Neural cell (in vitro differentiated cells): Measurements from ENCODE around the gene PPCDC.

ENCODE experiments used
- CTCF ChIP-seq: fragments of 450-650 bp; IDR thresholded peaks from 2 replicates; pipeline ENCODE4 v1.5.1; 2014; ENCODE audit warnings: antibody characterized with exemption, mild to moderate bottlenecking, moderate library complexity; ENCODE audit not compliant: poor library complexity, severe bottlenecking
- EP300 ChIP-seq: fragments of 450-650 bp; conservative IDR thresholded peaks from 2 replicates; pipeline ENCODE4 v1.6.1; 2014; ENCODE audit warnings: antibody characterized with exemption, mild to moderate bottlenecking, moderate library complexity; ENCODE audit not compliant: poor library complexity, severe bottlenecking
- EZH2 ChIP-seq: fragments of 200-600, 300-800 bp; shearing (Covaris generic), sonication (generic); IDR thresholded peaks from 2 replicates; pipeline ENCODE4 v1.6.1; 2014; ENCODE audit warnings: antibody characterized with exemption, low read length, borderline replicate concordance, mild to moderate bottlenecking; ENCODE audit not compliant: insufficient read depth, poor library complexity, severe bottlenecking
- MXI1 ChIP-seq: fragments of 450-650 bp; conservative IDR thresholded peaks from 2 replicates; pipeline ENCODE4 v1.6.1; 2014; ENCODE audit warnings: antibody characterized with exemption, mild to moderate bottlenecking; ENCODE audit not compliant: poor library complexity, severe bottlenecking
- POLR2AphosphoS5 ChIP-seq: IDR thresholded peaks from 2 replicates; pipeline ENCODE4 v1.6.1; 2012
- SMC3 ChIP-seq: fragments of 450-650 bp; conservative IDR thresholded peaks from 2 replicates; pipeline ENCODE4 v1.6.1; 2014; ENCODE audit warnings: antibody characterized with exemption, mild to moderate bottlenecking, moderate library complexity; ENCODE audit not compliant: poor library complexity

GRCh38 chr15:75089456-75090387 is 66.3 kb downstream of the PPCDC start:
- TF ChIP-seq CTCF, result no peak
- no peak for TF ChIP-seq POLR2AphosphoS5
- no peak for TF ChIP-seq EP300
- TF ChIP-seq MXI1, result no peak
- TF ChIP-seq EZH2, result no peak
- TF ChIP-seq SMC3, result no peak
